HCT116 (cell line): ENCODE measurements around the gene ARHGEF17. TPM values are rescaled to one million over a fixed set of nuclear protein-coding genes. Genes with fewer than 3 reads are reported as not detected.

Experiments
- ATAC-seq: fragments of 200-7000 bp; cut with Tn5 transposase; 2 replicates; pipeline ENCODE4 v1.9.1; 2020; ENCODE audit warnings: mild to moderate bottlenecking, moderate library complexity
- BruUV-seq: library from RNA; stranded (reverse); fragments of 400-500 nt; replicated peaks from 2 replicates; lab custom pipeline; 2021; lab: Mats Ljungman, UMichigan
- CTCF ChIA-PET: fragments of 300-600 bp; sonication (Branson Sonifier 250); formaldehyde crosslinking; loops from one replicate; lab custom pipeline; 2021; ENCODE audit warnings: antibody characterized with exemption; lab: Charles Lee
- POLR2A ChIA-PET: fragments of 300-600, 350-600 bp; sonication (Branson Sonifier 250); formaldehyde crosslinking; loops from one replicate; lab custom pipeline; 2021; ENCODE audit warnings: antibody characterized with exemption; lab: Charles Lee
- RAD21 ChIA-PET, 2 experiments: fragments of 300-600 bp; sonication (Branson Sonifier 250); formaldehyde crosslinking; loops; one replicate each; lab custom pipeline; 2023; ENCODE audit warnings: low total read pairs in 2 of 2; ENCODE audit not compliant: uncharacterized antibody in 2 of 2, unreplicated experiment in 2 of 2, low non-redundant PET in 1 of 2; lab: Charles Lee
- DNase-seq: peaks from one replicate; pipeline ENCODE4 v3.0.0-alpha.2; 2010; ENCODE audit warnings: low read depth, low spot score
- H2AFZ ChIP-seq: fragments of 200-600 bp; shearing (Covaris generic), sonication (generic); 2 replicates; pipeline ENCODE4 v1.6.1; 2017; ENCODE audit warnings: low read depth, mixed run types, mixed read lengths, antibody characterized with exemption, low read length; ENCODE audit not compliant: poor library complexity, severe bottlenecking
- H3K27ac ChIP-seq: 2 replicates; pipeline ENCODE4 v1.5.1; 2012; ENCODE audit warnings: low read depth, low read length
- H3K27me3 ChIP-seq: fragments of 200-600 bp; sonication (generic); 2 replicates; pipeline ENCODE4 v1.6.1; 2016; ENCODE audit warnings: mixed run types, low read length, mixed read lengths; ENCODE audit not compliant: insufficient read depth
- H3K36me3 ChIP-seq, 2 experiments: fragments of 200-500 bp in 1 of 2; fragments of 200-600 bp in 1 of 2; sonication (Bioruptor generic) in 1 of 2; sonication (generic) in 1 of 2; 2 replicates each; pipeline versions ENCODE4 v1.5.1 to v1.6.1; 2014 to 2016; ENCODE audit warnings: low read length in 2 of 2, inconsistent platforms in 1 of 2, mixed read lengths in 1 of 2, mixed run types in 1 of 2; ENCODE audit not compliant: insufficient read depth in 2 of 2, control insufficient read depth in 1 of 2
- H3K4me1 ChIP-seq, 2 experiments: fragments of 200-600 bp in 1 of 2; sonication (generic) in 1 of 2; 2 replicates each; pipeline versions ENCODE4 v1.5.1 to v1.6.1; 2012 to 2017; ENCODE audit warnings: low read length in 2 of 2, inconsistent platforms in 1 of 2, mild to moderate bottlenecking in 1 of 2, mixed read lengths in 1 of 2, mixed run types in 1 of 2, moderate library complexity in 1 of 2; ENCODE audit not compliant: insufficient read depth in 2 of 2, control insufficient read depth in 1 of 2
- H3K4me2 ChIP-seq: fragments of 200-600 bp; sonication (generic); 2 replicates; pipeline ENCODE4 v1.6.1; 2017; ENCODE audit warnings: mixed run types, low read length, mixed read lengths
- H3K4me3 ChIP-seq, 2 experiments: fragments of 200-600 bp in 1 of 2; sonication (generic) in 1 of 2; replicated peaks in 1 of 2; 2 replicates each; pipeline ENCODE4 v1.5.1; 2011 to 2016; ENCODE audit warnings: low read length in 2 of 2, control low read depth in 1 of 2, low read depth in 1 of 2, mild to moderate bottlenecking in 1 of 2, mixed read lengths in 1 of 2, mixed run types in 1 of 2
- H3K79me2 ChIP-seq: fragments of 200-600 bp; sonication (generic); 2 replicates; pipeline ENCODE4 v1.6.1; 2017; ENCODE audit warnings: mild to moderate bottlenecking, mixed run types, low read length, moderate library complexity, mixed read lengths; ENCODE audit not compliant: insufficient read depth
- H3K9ac ChIP-seq: fragments of 200-600 bp; sonication (generic); 2 replicates; pipeline ENCODE4 v1.6.1; 2016; ENCODE audit warnings: low read length, mixed read lengths
- H3K9me2 ChIP-seq: fragments of 200-600 bp; sonication (generic), shearing (Covaris generic); 2 replicates; pipeline ENCODE4 v1.6.1; 2017; ENCODE audit warnings: mixed run types, mild to moderate bottlenecking, moderate library complexity; ENCODE audit not compliant: insufficient read depth
- H3K9me3 ChIP-seq, 2 experiments: fragments of 200-500 bp in 1 of 2; fragments of 200-600 bp in 1 of 2; sonication (Bioruptor generic) in 1 of 2; sonication (generic) in 1 of 2; 2 replicates each; pipeline ENCODE4 v1.6.1; 2014 to 2017; ENCODE audit warnings: low read length in 2 of 2, mixed read lengths in 2 of 2, inconsistent platforms in 1 of 2, low read depth in 1 of 2, mild to moderate bottlenecking in 1 of 2, mixed run types in 1 of 2, moderate library complexity in 1 of 2; ENCODE audit not compliant: control insufficient read depth in 1 of 2, insufficient read depth in 1 of 2
- H4K20me1 ChIP-seq: fragments of 200-600 bp; sonication (generic), shearing (Covaris generic); 2 replicates; pipeline ENCODE4 v1.6.1; 2017; ENCODE audit warnings: mixed run types, mild to moderate bottlenecking, moderate library complexity; ENCODE audit not compliant: insufficient read depth
- CEBPB ChIP-seq: IDR thresholded peaks from 2 replicates; pipeline ENCODE4 v1.6.1; 2012; ENCODE audit warnings: low read depth
- CTCF ChIP-seq, 3 experiments: fragments of 200-600 bp in 1 of 3; sonication (generic) in 1 of 3; IDR thresholded peaks in 2 of 3; conservative IDR thresholded peaks in 1 of 3; 2 replicates each; pipeline ENCODE4 v1.5.1; 2012 to 2017; ENCODE audit warnings: low read depth in 2 of 3, low read length in 2 of 3, antibody characterized with exemption in 1 of 3, borderline replicate concordance in 1 of 3, control low read depth in 1 of 3, mild to moderate bottlenecking in 1 of 3, mixed read lengths in 1 of 3, mixed run types in 1 of 3, moderate library complexity in 1 of 3; ENCODE audit not compliant: insufficient read depth in 1 of 3
- EGR1 ChIP-seq: IDR thresholded peaks from 2 replicates; pipeline ENCODE4 v1.6.1; 2012; ENCODE audit warnings: low read depth
- ELF1 ChIP-seq: IDR thresholded peaks from 2 replicates; pipeline ENCODE4 v1.6.1; 2012; ENCODE audit warnings: low read depth, borderline replicate concordance
- EZH2 ChIP-seq: fragments of 200-600 bp; sonication (generic); IDR thresholded peaks from 2 replicates; pipeline ENCODE4 v1.6.1; 2017; ENCODE audit warnings: antibody characterized with exemption, mixed run types
- EZH2phosphoT487 ChIP-seq: fragments of 200-600 bp; IDR thresholded peaks from 2 replicates; pipeline ENCODE4 v1.6.1; 2018; ENCODE audit warnings: antibody characterized with exemption, borderline replicate concordance
- FOSL1 ChIP-seq: IDR thresholded peaks from 2 replicates; pipeline ENCODE4 v1.6.1; 2012; ENCODE audit warnings: low read depth
- JUND ChIP-seq: IDR thresholded peaks from 2 replicates; pipeline ENCODE4 v1.6.1; 2012
- MAX ChIP-seq: IDR thresholded peaks from 2 replicates; pipeline ENCODE4 v1.6.1; 2012
- POLR2A ChIP-seq: IDR thresholded peaks from 2 replicates; pipeline ENCODE4 v1.7.0; 2011; ENCODE audit warnings: borderline replicate concordance; ENCODE audit not compliant: insufficient read depth, insufficient read length; ENCODE audit errors: extremely low read depth
- POLR2AphosphoS5 ChIP-seq: IDR thresholded peaks from 2 replicates; pipeline ENCODE4 v1.6.1; 2011; ENCODE audit warnings: mild to moderate bottlenecking, low read depth, low read length, moderate library complexity
- RAD21 ChIP-seq: IDR thresholded peaks from 2 replicates; pipeline ENCODE4 v1.6.1; 2012; ENCODE audit warnings: low read depth, mild to moderate bottlenecking
- SIN3A ChIP-seq: IDR thresholded peaks from 2 replicates; pipeline ENCODE4 v1.6.1; 2012; ENCODE audit warnings: low read depth
- SP1 ChIP-seq: IDR thresholded peaks from 2 replicates; pipeline ENCODE4 v1.6.1; 2012; ENCODE audit warnings: low read depth
- SRF ChIP-seq: IDR thresholded peaks from 2 replicates; pipeline ENCODE4 v1.6.1; 2012; ENCODE audit warnings: low read depth
- ZFX ChIP-seq: fragments of 450-650 bp; IDR thresholded peaks from 2 replicates; pipeline ENCODE4 v1.6.1; 2017
- ZNF274 ChIP-seq: fragments of 200-500 bp; sonication (Bioruptor generic); IDR thresholded peaks from 2 replicates; pipeline ENCODE4 v1.6.1; 2014; ENCODE audit warnings: mild to moderate bottlenecking, low read depth, low read length, inconsistent platforms
- intact Hi-C: fragments of 100-400 bp; cut with micrococcal nuclease; formaldehyde crosslinking; loops from 2 replicates; pipeline ENCODE4 v1.10.0; 2022
- total RNA-seq: library from RNA; stranded (reverse); gene quantifications from one replicate; pipeline ENCODE4 v1.2.1, GENCODE V29; 2021; ENCODE audit not compliant: unreplicated experiment

Gene ARHGEF17
- total RNA-seq, 1 experiment from 2014 or later = 18.2 TPM

DNA sequence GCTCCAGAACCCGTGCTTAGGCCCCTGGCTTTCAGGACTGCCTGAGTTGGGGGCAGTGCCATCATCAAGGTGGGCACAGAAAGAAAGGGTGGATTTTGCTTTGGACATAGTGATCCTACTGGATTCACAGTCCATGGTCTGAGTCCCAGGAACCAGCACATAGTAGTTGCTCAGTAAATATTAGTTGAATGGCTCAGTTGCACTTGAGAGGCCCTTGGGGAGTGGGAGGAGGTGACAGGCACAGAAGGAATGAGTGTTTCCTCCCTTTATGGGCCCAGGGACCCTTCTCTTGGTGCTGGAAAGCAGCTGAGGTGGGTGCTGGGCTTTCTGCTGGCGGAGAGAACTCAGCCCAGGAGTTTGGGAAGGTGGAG lies 16.6 kb downstream of the ARHGEF17 start:
- ATAC-seq = no peak
- BruUV-seq = no TSS peak
- Histone ChIP-seq H3K27ac (no peak overlapping the region), H3K9me3 (no peaks in the 10 kb centered on the region), H3K36me3 (no peaks in the 10 kb centered on the region), H3K4me1 (peaks cover 42 to 55% of the 10 kb centered on the region in 2 experiments), H3K79me2 (no peaks in the 10 kb centered on the region), H3K9ac (no peak overlapping the region), H3K27me3 (no peaks in the 10 kb centered on the region), H4K20me1 (no peaks in the 10 kb centered on the region), H2AFZ (no peak overlapping the region), H3K4me3 (no peak overlapping the region), H3K4me2 (no peak overlapping the region), H3K9me2 (no peaks in the 10 kb centered on the region)
- intact Hi-C loops = no loop called here
- RAD21 ChIA-PET = no interaction called here
- TF ChIP-seq RAD21 = no peak
- CTCF ChIA-PET = interaction anchor here (1.5 kb wide), 1 partner anchor 26 kb away, joined by 5 read pairs; no protein-coding TSS in a partner anchor
- DNase-seq = no peak
- POLR2A ChIA-PET = interaction anchor here (1.4 kb wide), 1 partner anchor 10 kb away, joined by 3 read pairs; no protein-coding TSS in a partner anchor

DNA sequence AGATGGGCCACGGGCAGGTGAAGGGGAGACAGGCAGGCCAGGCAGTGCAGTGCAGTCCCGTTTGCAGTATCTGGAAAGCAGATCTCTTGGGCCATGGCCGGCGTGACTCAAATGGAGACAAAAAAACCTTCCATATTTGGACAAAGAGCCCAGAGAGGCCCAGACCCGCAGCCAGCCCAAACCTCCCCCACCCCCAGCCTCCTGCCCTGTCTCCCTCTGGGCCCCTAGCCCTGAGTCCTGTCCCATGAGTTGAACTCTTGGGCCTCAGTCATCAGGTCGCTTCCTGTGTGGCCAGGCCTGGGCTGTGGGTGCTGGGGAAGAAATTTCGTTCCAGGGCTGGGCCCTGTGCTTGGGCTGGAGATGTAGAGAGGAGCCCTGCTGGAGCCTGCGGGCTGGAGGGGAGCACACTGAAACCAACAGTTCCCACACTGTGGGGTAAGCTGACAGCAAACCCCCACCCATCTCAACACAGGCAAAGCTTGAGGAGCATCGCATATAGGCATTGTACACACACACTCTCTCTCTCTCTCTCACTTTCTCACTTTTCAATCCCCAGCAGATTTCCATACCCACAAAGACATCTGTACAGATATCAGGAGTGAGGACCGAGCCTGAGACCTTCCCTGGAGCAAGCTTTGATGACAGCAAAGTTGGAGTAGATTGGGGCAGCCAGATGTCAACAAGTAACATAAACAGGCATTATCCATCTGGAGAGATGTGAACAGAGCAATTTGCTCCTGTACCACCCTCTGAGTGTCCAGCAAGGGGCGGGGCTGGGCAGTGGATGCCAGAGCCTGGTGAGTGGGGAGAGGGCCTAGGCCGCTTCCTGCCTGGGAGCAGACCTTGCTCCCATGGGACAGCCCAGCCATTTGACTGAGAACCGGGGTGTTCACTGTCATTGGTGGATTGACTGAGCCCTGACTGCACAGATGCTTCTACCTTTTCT lies 17.2 kb downstream of the ARHGEF17 start:
- ATAC-seq = no peak
- no peaks in the 10 kb centered on the region for H3K27me3 ChIP-seq
- no peaks in the 10 kb centered on the region for H3K36me3 ChIP-seq
- ChIA-PET CTCF (interaction anchor here (1.0 to 2.4 kb wide), 2 partner anchors 10 to 18 kb away, joined by 6 to 13 read pairs; no protein-coding TSS in a partner anchor), POLR2A (no interaction called here), RAD21 (no interaction called here)
- H3K27ac ChIP-seq = no peak overlapping the region
- H3K4me1 ChIP-seq = peaks cover 42 to 56% of the 10 kb centered on the region in 2 experiments
- no peak overlapping the region for H2AFZ ChIP-seq
- no peaks in the 10 kb centered on the region for H3K79me2 ChIP-seq
- BruUV-seq = no TSS peak
- intact Hi-C loops = no loop called here
- H3K9me2 ChIP-seq = no peaks in the 10 kb centered on the region
- no peak overlapping the region for H3K9ac ChIP-seq
- no peak overlapping the region for H3K4me2 ChIP-seq
- no peak for DNase-seq
- H3K4me3 ChIP-seq = no peak overlapping the region
- no peaks in the 10 kb centered on the region for H3K9me3 ChIP-seq
- no peaks in the 10 kb centered on the region for H4K20me1 ChIP-seq
- TF ChIP-seq MAX (no peak), SRF (no peak), ZNF274 (no peak), CEBPB (no peak), EZH2 (no peak), POLR2A (no peak), POLR2AphosphoS5 (no peak), JUND (no peak), ZFX (no peak), EGR1 (no peak), SIN3A (no peak), EZH2phosphoT487 (no peak), SP1 (no peak), RAD21 (no peak), ELF1 (no peak), FOSL1 (no peak), CTCF (IDR thresholded peaks at IDR 0.05 in 2 of 3, conservative IDR thresholded peaks at IDR 0.05 in 1 of 3; ENCODE audit: borderline replicate concordance in 1 of 3, insufficient read depth in 1 of 3, low read depth in 2 of 3, low read length in 2 of 3) (no peak)
